Trophoblast cell (in vitro differentiated cells and primary cell): ENCODE results near the gene MVP.
A peak's percentile ranks its signal among the peaks of the same experiment; 100 is the strongest.
"Not testable (repeated sequence)": the region's sequence is repeated elsewhere in the genome, so short reads cannot be mapped to it uniquely, and the experiment has no call there.

Experiments used
- DNase-seq, 2 donors: peaks; one replicate each; pipeline ENCODE4 v3.0.0-alpha.2; 2016
- H2AFZ ChIP-seq: 2 replicates; pipeline ENCODE4 v1.6.1; 2013; ENCODE audit warnings: low read length, moderate library complexity, mild to moderate bottlenecking; ENCODE audit not compliant: insufficient read depth, poor library complexity
- H2AK5ac ChIP-seq: 2 replicates; pipeline ENCODE4 v1.6.1; 2013; ENCODE audit warnings: mild to moderate bottlenecking, low read length
- H2BK120ac ChIP-seq: 2 replicates; pipeline ENCODE4 v1.6.1; 2013; ENCODE audit warnings: low read length, mild to moderate bottlenecking, moderate library complexity; ENCODE audit not compliant: insufficient read depth, poor library complexity
- H2BK12ac ChIP-seq: 2 replicates; pipeline ENCODE4 v1.6.1; 2013; ENCODE audit warnings: mild to moderate bottlenecking, low read length, moderate library complexity
- H2BK5ac ChIP-seq: 2 replicates; pipeline ENCODE4 v1.6.1; 2013; ENCODE audit warnings: low read length, low read depth, moderate library complexity, mild to moderate bottlenecking; ENCODE audit not compliant: poor library complexity
- H3K14ac ChIP-seq: 2 replicates; pipeline ENCODE4 v1.6.1; 2013; ENCODE audit warnings: mild to moderate bottlenecking, low read length
- H3K18ac ChIP-seq: 2 replicates; pipeline ENCODE4 v1.6.1; 2013; ENCODE audit warnings: mild to moderate bottlenecking, low read length
- H3K23ac ChIP-seq: 2 replicates; pipeline ENCODE4 v1.6.1; 2013; ENCODE audit warnings: low read length
- H3K27ac ChIP-seq: 2 replicates; pipeline ENCODE4 v1.5.1; 2013; ENCODE audit warnings: low read depth, mild to moderate bottlenecking, inconsistent platforms, low read length, moderate library complexity
- H3K27me3 ChIP-seq: 2 replicates; pipeline ENCODE4 v1.6.1; 2013; ENCODE audit warnings: inconsistent platforms, mild to moderate bottlenecking, low read length, moderate library complexity; ENCODE audit not compliant: insufficient read depth
- H3K36me3 ChIP-seq, 2 experiments: 1 replicate in 1 of 2; 2 replicates in 1 of 2; pipeline ENCODE4 v1.6.1; 2013; ENCODE audit warnings: low read length in 2 of 2, mild to moderate bottlenecking in 2 of 2, moderate library complexity in 1 of 2; ENCODE audit not compliant: insufficient read depth in 2 of 2, control insufficient read depth in 1 of 2
- H3K4ac ChIP-seq: 2 replicates; pipeline ENCODE4 v1.6.1; 2013; ENCODE audit warnings: low read depth, mild to moderate bottlenecking, low read length, moderate library complexity
- H3K4me1 ChIP-seq, 2 experiments: 1 replicate in 1 of 2; 2 replicates in 1 of 2; pipeline ENCODE4 v1.6.1; 2013; ENCODE audit warnings: low read length in 2 of 2, mild to moderate bottlenecking in 2 of 2, moderate library complexity in 1 of 2; ENCODE audit not compliant: insufficient read depth in 2 of 2, control insufficient read depth in 1 of 2
- H3K4me2 ChIP-seq: 2 replicates; pipeline ENCODE4 v1.6.1; 2013; ENCODE audit warnings: inconsistent platforms, mild to moderate bottlenecking, low read length, moderate library complexity
- H3K4me3 ChIP-seq: 2 replicates; pipeline ENCODE4 v1.5.1; 2013; ENCODE audit warnings: mild to moderate bottlenecking, low read depth, low read length, inconsistent platforms
- H3K79me1 ChIP-seq: one replicate; pipeline ENCODE4 v1.6.1; 2013; ENCODE audit warnings: low read length
- H3K79me2 ChIP-seq: 2 replicates; pipeline ENCODE4 v1.6.1; 2013; ENCODE audit warnings: low read length, mild to moderate bottlenecking; ENCODE audit not compliant: control insufficient read depth, insufficient read depth, poor library complexity
- H3K9ac ChIP-seq: 2 replicates; pipeline ENCODE4 v1.6.1; 2013; ENCODE audit warnings: mild to moderate bottlenecking, low read length
- H3K9me3 ChIP-seq: 2 replicates; pipeline ENCODE4 v1.6.1; 2013; ENCODE audit warnings: low read depth, mild to moderate bottlenecking, control low read depth, inconsistent platforms, low read length; ENCODE audit not compliant: insufficient read depth
- H4K12ac ChIP-seq: 2 replicates; pipeline ENCODE4 v1.6.1; 2013; ENCODE audit warnings: low read depth, mild to moderate bottlenecking, low read length, moderate library complexity
- H4K8ac ChIP-seq: 2 replicates; pipeline ENCODE4 v1.6.1; 2013; ENCODE audit warnings: low read depth, mild to moderate bottlenecking, low read length, moderate library complexity
- H4K91ac ChIP-seq: one replicate; pipeline ENCODE4 v1.6.1; 2013; ENCODE audit warnings: low read depth, mild to moderate bottlenecking, low read length, moderate library complexity
- WGBS: extraction: QIAGEN DNeasy Blood & Tissue Kit; methylation state at CpG from one replicate; pipeline ENCODE4 v1.1.7; 2013; ENCODE audit warnings: missing lambda C conversion rate; ENCODE audit not compliant: insufficient read length, insufficient coverage; ENCODE audit errors: extremely low coverage; 5-methylcytosine and 5-hydroxymethylcytosine counted together

Gene MVP

DNA sequence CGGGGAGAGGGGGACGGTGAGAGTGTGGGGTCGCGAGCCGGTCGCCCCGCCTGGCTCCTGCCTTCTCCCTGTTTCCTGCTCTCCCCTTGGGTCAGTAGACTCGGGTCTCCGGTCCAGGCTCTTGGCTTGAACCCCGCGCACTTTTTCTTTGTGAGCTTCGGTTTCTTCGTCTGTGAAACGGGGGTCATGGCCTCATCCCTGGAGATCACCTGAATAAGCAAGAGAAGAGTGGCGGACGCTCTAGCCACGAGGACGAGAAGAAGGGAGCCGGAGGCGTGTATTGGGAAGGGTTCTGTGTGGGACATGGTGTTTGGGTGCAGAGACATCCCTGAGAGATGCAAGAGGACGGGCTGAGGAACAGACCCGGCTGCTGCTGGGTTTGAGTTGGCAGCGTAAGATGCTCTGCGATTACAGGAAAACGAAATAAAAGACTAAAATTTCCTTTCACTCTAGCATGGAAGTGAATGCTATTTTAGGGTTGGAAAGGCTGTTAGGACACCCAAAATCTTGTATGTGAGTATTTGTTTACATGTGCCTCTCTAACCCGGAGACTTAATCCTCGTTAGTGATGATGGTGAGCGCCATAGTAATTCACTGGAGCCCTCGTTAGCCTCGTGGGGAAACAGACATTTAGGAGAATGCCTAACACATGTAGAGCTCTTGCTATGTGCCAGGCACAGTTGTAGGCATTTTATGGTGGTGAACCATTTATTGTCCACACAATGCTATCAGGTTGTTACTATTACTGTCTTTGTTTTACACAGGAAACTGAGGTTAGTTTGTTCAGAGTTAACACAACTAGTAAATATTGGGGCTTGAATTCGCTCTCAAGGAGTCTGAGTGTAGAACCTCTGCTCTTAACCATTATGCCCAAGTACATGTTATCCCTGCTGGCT, 29.1 kb upstream of the MVP start:
- Histone ChIP-seq H3K27ac (peak overlapping the region; percentile 53), H2AK5ac (no peak overlapping the region), H3K9ac (peak overlapping the region; percentile 92), H3K36me3 (peaks cover 0 to 7% of the 10 kb centered on the region in 2 experiments), H4K8ac (peak overlapping the region; percentile 69), H3K4me1 (peaks cover 11 to 16% of the 10 kb centered on the region in 2 experiments), H2AFZ (peak overlapping the region; percentile 50), H3K9me3 (no peaks in the 10 kb centered on the region), H4K12ac (peak overlapping the region; percentile 71), H3K79me1 (peaks cover 11% of the 10 kb centered on the region), H4K91ac (peak overlapping the region; percentile 83), H2BK5ac (peak overlapping the region; percentile 56), H3K4me2 (peak overlapping the region; percentile 75), H2BK120ac (peak overlapping the region; percentile 54), H2BK12ac (no peak overlapping the region), H3K23ac (peak overlapping the region; percentile 10), H3K27me3 (no peaks in the 10 kb centered on the region), H3K14ac (peak overlapping the region; percentile 58), H3K4ac (peak overlapping the region; percentile 81), H3K79me2 (peaks cover 26% of the 10 kb centered on the region), H3K4me3 (peak overlapping the region; percentile 99), H3K18ac (peak overlapping the region; percentile 87)
- DNase-seq = peak in 1 of 2 donors; percentile 25
- WGBS = no CpG with 5 or more reads among the region's 31 CpGs

- no peak overlapping the region for H2BK12ac ChIP-seq
- H3K27ac ChIP-seq = no peak overlapping the region
- peak overlapping the region; percentile 75 for H3K4me2 ChIP-seq
- no peak overlapping the region for H3K14ac ChIP-seq
- H3K79me1 ChIP-seq = peaks cover 11% of the 10 kb centered on the region
- peak overlapping the region; percentile 81 for H3K4ac ChIP-seq
- H3K18ac ChIP-seq = no peak overlapping the region
- no peak for DNase-seq
- H2BK5ac ChIP-seq = no peak overlapping the region
- peaks cover 11 to 16% of the 10 kb centered on the region in 2 experiments for H3K4me1 ChIP-seq
- WGBS = no CpG with 5 or more reads among the region's 9 CpGs
- no peaks in the 10 kb centered on the region for H3K9me3 ChIP-seq
- H3K27me3 ChIP-seq = no peaks in the 10 kb centered on the region
- H3K36me3 ChIP-seq = peaks cover 7 to 16% of the 10 kb centered on the region in 2 experiments
- H2AFZ ChIP-seq = no peak overlapping the region
- no peak overlapping the region for H4K8ac ChIP-seq
- no peak overlapping the region for H3K4me3 ChIP-seq
- no peak overlapping the region for H3K9ac ChIP-seq
- peaks cover 26% of the 10 kb centered on the region for H3K79me2 ChIP-seq
- no peak overlapping the region for H4K91ac ChIP-seq
- H2AK5ac ChIP-seq = no peak overlapping the region
- H4K12ac ChIP-seq = no peak overlapping the region
- no peak overlapping the region for H2BK120ac ChIP-seq
- peak overlapping the region; percentile 10 for H3K23ac ChIP-seq
Measured at GRCh38 chr16:29791845-29792807, 28.1 kb upstream of the MVP start.

GRCh38 chr16:29793153-29793552, 27.1 kb upstream of the MVP start:
- not testable (repeated sequence) for H3K27me3 ChIP-seq, H3K14ac ChIP-seq, H2BK120ac ChIP-seq, H4K12ac ChIP-seq, H4K8ac ChIP-seq, H3K9ac ChIP-seq, H2BK5ac ChIP-seq, H3K4me3 ChIP-seq, H4K91ac ChIP-seq, H2BK12ac ChIP-seq, H3K27ac ChIP-seq, DNase-seq, H3K23ac ChIP-seq, H3K4me2 ChIP-seq, H2AFZ ChIP-seq, H2AK5ac ChIP-seq, H3K9me3 ChIP-seq, H3K18ac ChIP-seq
- Histone ChIP-seq H3K4ac (peak overlapping the region; percentile 81), H3K79me1 (peaks cover 11% of the 10 kb centered on the region), H3K79me2 (peaks cover 26% of the 10 kb centered on the region), H3K4me1 (peaks cover 11 to 16% of the 10 kb centered on the region in 2 experiments), H3K36me3 (peaks cover 10 to 24% of the 10 kb centered on the region in 2 experiments)
- no CpG with 5 or more reads among the region's 18 CpGs for WGBS

DNA sequence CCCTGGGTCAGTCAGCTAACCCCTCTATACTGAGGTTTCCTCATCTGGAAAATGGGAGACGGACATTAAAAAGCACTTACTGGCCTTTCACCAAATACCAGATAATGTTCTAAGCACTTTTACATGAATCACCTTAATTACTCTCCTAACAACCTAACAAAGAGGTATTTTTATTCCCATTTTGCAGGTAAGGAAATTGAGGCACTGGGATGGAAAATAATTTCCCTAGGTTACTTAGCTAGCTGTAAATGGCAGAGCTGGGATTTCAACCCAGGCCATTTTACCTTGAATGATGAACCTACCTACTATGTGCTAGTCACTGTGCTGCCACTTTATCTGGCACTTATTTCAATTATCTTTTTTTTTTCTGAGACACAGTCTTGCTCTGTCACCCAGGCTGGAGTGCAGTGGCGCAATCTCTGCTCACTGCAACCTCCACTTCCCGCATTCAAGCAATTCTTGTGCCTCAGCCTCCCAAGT, 26.0 kb upstream of the MVP start:
- Histone ChIP-seq H3K4me2 (no peak overlapping the region), H3K18ac (no peak overlapping the region), H3K4me3 (no peak overlapping the region), H3K23ac (no peak overlapping the region), H3K27ac (no peak overlapping the region), H3K36me3 (peaks cover 20 to 35% of the 10 kb centered on the region in 2 experiments), H4K12ac (no peak overlapping the region), H3K9ac (no peak overlapping the region), H3K4ac (peak overlapping the region; percentile 43), H2AFZ (no peak overlapping the region), H3K14ac (no peak overlapping the region), H2BK120ac (no peak overlapping the region), H4K91ac (no peak overlapping the region), H2BK12ac (no peak overlapping the region), H4K8ac (no peak overlapping the region), H3K79me2 (peaks cover 26% of the 10 kb centered on the region), H3K9me3 (no peaks in the 10 kb centered on the region), H3K27me3 (no peaks in the 10 kb centered on the region), H3K4me1 (peaks cover 11 to 16% of the 10 kb centered on the region in 2 experiments), H2BK5ac (no peak overlapping the region), H2AK5ac (no peak overlapping the region), H3K79me1 (peaks cover 11% of the 10 kb centered on the region)
- no peak for DNase-seq
- WGBS = no CpG with 5 or more reads among the region's 3 CpGs
